ENCODE results near the gene AMER3.
A peak's percentile ranks its signal among the peaks of the same experiment; 100 is the strongest.
"Not testable (repeated sequence)": the region's sequence is repeated elsewhere in the genome, so short reads cannot be mapped to it uniquely, and the experiment has no call there.

AMER3 gene
- 0 reads per million in 2 donors for total RNA-seq

- no peak for DNase-seq
These were observed at the start of gene AMER3 for GRCh38 chr2:130755256-130756052. TSS of gene AMER3 (plus strand) at chr2:130755540. CDS start at chr2:130762073, 6,533 bp downstream.

- DNase-seq = not testable (repeated sequence)
These were observed 40.5 kb upstream of the AMER3 start for GRCh38 chr2:130714795-130715194.

GRCh38 chr2:130720036-130720435 is 35.3 kb upstream of the AMER3 start:
- no peak for DNase-seq

- no peak for DNase-seq
These were observed 34.8 kb upstream of the AMER3 start for GRCh38 chr2:130720528-130720927.

GRCh38 chr2:130724455-130724854 is 30.9 kb upstream of the AMER3 start:
- no peak for DNase-seq

GRCh38 chr2:130726614-130727180 is 28.6 kb upstream of the AMER3 start:
- DNase-seq = no peak

GRCh38 chr2:130727286-130727924 is 27.9 kb upstream of the AMER3 start:
- DNase-seq = peak; percentile 75 to 90 (median 85)

- peak in 4 of 5 experiments; percentile 17 to 75 (median 56) for DNase-seq
These were observed 27.3 kb upstream of the AMER3 start for GRCh38 chr2:130728007-130728454.

- peak in 1 of 5 experiments; percentile 12 for DNase-seq
These were observed 26.6 kb upstream of the AMER3 start, which contains the start of gene GPR148 for GRCh38 chr2:130728549-130729316. TSS of gene GPR148 (plus strand) at chr2:130729070. CDS start at chr2:130729152, 82 bp downstream.

GRCh38 chr2:130729322-130730299 is 25.7 kb upstream of the AMER3 start:
- DNase-seq = no peak

- not testable (repeated sequence) for DNase-seq
These were observed 23.1 kb upstream of the AMER3 start for GRCh38 chr2:130732257-130732656.

GRCh38 chr2:130735200-130735599 is 20.1 kb upstream of the AMER3 start:
- no peak for DNase-seq

GRCh38 chr2:130736487-130736886 is 18.9 kb upstream of the AMER3 start:
- no peak for DNase-seq

- no peak for DNase-seq
These were observed 17.7 kb upstream of the AMER3 start for GRCh38 chr2:130737592-130737991.

GRCh38 chr2:130740671-130741070 is 14.7 kb upstream of the AMER3 start:
- no peak for DNase-seq

GRCh38 chr2:130743278-130743677 is 12.1 kb upstream of the AMER3 start:
- DNase-seq = no peak

GRCh38 chr2:130744287-130745117 is 10.8 kb upstream of the AMER3 start:
- no peak for DNase-seq

- no peak for DNase-seq
These were observed 6.3 kb upstream of the AMER3 start for GRCh38 chr2:130749078-130749477.

- no peak for DNase-seq
These were observed 5.7 kb upstream of the AMER3 start for GRCh38 chr2:130749641-130750040.

GRCh38 chr2:130754811-130755210 is 529 bp upstream of the AMER3 start:
- DNase-seq = no peak
